ENCODE results near the gene RTL1.

- TF ChIP-seq, protein P1, sequence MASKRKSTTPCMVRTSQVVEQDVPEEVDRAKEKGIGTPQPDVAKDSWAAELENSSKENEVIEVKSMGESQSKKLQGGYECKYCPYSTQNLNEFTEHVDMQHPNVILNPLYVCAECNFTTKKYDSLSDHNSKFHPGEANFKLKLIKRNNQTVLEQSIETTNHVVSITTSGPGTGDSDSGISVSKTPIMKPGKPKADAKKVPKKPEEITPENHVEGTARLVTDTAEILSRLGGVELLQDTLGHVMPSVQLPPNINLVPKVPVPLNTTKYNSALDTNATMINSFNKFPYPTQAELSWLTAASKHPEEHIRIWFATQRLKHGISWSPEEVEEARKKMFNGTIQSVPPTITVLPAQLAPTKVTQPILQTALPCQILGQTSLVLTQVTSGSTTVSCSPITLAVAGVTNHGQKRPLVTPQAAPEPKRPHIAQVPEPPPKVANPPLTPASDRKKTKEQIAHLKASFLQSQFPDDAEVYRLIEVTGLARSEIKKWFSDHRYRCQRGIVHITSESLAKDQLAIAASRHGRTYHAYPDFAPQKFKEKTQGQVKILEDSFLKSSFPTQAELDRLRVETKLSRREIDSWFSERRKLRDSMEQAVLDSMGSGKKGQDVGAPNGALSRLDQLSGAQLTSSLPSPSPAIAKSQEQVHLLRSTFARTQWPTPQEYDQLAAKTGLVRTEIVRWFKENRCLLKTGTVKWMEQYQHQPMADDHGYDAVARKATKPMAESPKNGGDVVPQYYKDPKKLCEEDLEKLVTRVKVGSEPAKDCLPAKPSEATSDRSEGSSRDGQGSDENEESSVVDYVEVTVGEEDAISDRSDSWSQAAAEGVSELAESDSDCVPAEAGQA (IDR thresholded peaks at IDR 0.05; ENCODE audit: low read depth) = no peak
- TF ChIP-seq, protein P1 (CRISPR knock-in tag; IDR thresholded peaks at IDR 0.05; ENCODE audit: borderline replicate concordance) = no peak
- no peak for TF ChIP-seq SIN3A (IDR thresholded peaks at IDR 0.05; ENCODE audit: borderline replicate concordance, low read depth, low read length)
- no peak for TF ChIP-seq FOXP1 (IDR thresholded peaks at IDR 0.05)
- no peak for TF ChIP-seq FOXP1 (CRISPR knock-in tag; IDR thresholded peaks at IDR 0.05)
- peak; percentile 60; the same call in 1 of the 2 replicates for TF ChIP-seq ZNF501 (CRISPR knock-in tag; IDR thresholded peaks at IDR 0.05)
- TF ChIP-seq, protein P2, sequence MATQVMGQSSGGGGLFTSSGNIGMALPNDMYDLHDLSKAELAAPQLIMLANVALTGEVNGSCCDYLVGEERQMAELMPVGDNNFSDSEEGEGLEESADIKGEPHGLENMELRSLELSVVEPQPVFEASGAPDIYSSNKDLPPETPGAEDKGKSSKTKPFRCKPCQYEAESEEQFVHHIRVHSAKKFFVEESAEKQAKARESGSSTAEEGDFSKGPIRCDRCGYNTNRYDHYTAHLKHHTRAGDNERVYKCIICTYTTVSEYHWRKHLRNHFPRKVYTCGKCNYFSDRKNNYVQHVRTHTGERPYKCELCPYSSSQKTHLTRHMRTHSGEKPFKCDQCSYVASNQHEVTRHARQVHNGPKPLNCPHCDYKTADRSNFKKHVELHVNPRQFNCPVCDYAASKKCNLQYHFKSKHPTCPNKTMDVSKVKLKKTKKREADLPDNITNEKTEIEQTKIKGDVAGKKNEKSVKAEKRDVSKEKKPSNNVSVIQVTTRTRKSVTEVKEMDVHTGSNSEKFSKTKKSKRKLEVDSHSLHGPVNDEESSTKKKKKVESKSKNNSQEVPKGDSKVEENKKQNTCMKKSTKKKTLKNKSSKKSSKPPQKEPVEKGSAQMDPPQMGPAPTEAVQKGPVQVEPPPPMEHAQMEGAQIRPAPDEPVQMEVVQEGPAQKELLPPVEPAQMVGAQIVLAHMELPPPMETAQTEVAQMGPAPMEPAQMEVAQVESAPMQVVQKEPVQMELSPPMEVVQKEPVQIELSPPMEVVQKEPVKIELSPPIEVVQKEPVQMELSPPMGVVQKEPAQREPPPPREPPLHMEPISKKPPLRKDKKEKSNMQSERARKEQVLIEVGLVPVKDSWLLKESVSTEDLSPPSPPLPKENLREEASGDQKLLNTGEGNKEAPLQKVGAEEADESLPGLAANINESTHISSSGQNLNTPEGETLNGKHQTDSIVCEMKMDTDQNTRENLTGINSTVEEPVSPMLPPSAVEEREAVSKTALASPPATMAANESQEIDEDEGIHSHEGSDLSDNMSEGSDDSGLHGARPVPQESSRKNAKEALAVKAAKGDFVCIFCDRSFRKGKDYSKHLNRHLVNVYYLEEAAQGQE (IDR thresholded peaks at IDR 0.05; ENCODE audit: borderline replicate concordance in 1 of 2, low read depth in 1 of 2, low read length in 2 of 2) = peak in 1 of 2 experiments; percentile 24; a peak in 1 of 4 replicates
- no peak for TF ChIP-seq ZNF660 (CRISPR knock-in tag; IDR thresholded peaks at IDR 0.05; ENCODE audit: borderline replicate concordance, low read depth)
- no peak for TF ChIP-seq JUN (CRISPR knock-in tag; IDR thresholded peaks at IDR 0.05)
- TF ChIP-seq, protein P3, sequence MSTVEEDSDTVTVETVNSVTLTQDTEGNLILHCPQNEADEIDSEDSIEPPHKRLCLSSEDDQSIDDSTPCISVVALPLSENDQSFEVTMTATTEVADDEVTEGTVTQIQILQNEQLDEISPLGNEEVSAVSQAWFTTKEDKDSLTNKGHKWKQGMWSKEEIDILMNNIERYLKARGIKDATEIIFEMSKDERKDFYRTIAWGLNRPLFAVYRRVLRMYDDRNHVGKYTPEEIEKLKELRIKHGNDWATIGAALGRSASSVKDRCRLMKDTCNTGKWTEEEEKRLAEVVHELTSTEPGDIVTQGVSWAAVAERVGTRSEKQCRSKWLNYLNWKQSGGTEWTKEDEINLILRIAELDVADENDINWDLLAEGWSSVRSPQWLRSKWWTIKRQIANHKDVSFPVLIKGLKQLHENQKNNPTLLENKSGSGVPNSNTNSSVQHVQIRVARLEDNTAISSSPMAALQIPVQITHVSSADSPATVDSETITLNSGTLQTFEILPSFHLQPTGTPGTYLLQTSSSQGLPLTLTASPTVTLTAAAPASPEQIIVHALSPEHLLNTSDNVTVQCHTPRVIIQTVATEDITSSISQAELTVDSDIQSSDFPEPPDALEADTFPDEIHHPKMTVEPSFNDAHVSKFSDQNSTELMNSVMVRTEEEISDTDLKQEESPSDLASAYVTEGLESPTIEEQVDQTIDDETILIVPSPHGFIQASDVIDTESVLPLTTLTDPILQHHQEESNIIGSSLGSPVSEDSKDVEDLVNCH (CRISPR knock-in tag; IDR thresholded peaks at IDR 0.05) = no peak
- TF ChIP-seq NFIB (CRISPR knock-in tag; IDR thresholded peaks at IDR 0.05; ENCODE audit: borderline replicate concordance) = no peak
- no peak for TF ChIP-seq MIER2 (CRISPR knock-in tag; IDR thresholded peaks at IDR 0.05)
- no peak for TF ChIP-seq POLR2A (IDR thresholded peaks at IDR 0.05; ENCODE audit: insufficient read depth in 1 of 2, low read depth in 2 of 2, low read length in 2 of 2)
Measured at GRCh38 chr14:100902295-100903133, 1.0 kb downstream of the RTL1 start.
